ENCODE data around the gene NETO2. TPM values are rescaled to one million over a fixed set of nuclear protein-coding genes. Genes with fewer than 3 reads are reported as not detected.
A peak's percentile ranks its signal among the peaks of the same experiment; 100 is the strongest.

NETO2 gene
- total and polyA plus RNA-seq, 2 of the 13 experiments (the other 11 are each of a cell fraction or from before 2014, with no cell fraction given): 8.2 to 13.5 TPM

DNA sequence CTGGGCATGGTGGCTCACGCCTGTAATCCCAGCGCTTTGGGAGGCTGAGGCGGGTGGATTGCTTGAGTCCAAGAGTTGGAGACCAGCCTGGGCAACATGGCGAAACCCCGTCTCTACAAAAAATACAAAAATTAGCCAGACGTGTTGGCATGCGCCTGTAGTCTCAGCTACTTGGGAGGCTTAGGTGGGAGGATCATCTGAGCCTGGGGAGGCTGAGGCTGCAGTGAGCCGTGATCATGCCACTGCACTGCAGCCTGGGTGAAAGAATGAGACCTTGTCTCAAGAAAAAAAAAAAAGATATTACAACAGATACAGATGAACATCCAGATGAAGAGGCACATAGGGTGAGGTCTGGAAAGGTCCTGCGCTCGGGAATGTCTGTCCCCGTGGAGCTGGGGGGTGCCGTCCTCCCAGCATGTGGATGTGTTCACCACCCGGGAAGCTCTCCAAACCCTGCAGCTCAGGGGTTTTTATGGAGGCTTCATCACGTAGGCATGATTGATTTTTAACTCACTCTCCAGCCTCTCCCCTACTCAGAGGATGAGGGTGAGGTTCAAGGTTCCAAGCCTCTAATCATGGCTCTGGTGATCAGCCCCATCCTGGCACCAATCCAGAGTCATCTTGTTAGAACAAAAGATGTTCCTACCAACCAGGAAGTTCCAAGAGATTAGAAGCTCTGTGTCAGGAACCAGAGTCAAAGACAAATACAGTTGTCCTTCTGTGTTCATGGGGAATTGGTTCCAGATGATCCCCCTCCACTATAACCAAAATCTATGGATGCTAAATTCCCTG, 85.3 kb downstream of the NETO2 start (continued):
- TF ChIP-seq ZNF292 (CRISPR knock-in tag; IDR thresholded peaks at IDR 0.05; ENCODE audit: borderline replicate concordance, low read depth) (no peak; the same call in 1 of the 2 replicates), ZNF260 (CRISPR knock-in tag; IDR thresholded peaks at IDR 0.05; ENCODE audit: borderline replicate concordance, low read depth) (no peak), NR1H2 (CRISPR knock-in tag; IDR thresholded peaks at IDR 0.05; ENCODE audit: borderline replicate concordance, low read depth) (no peak), ZNF713 (CRISPR knock-in tag; IDR thresholded peaks at IDR 0.05) (no peak), TMF1 (CRISPR knock-in tag; IDR thresholded peaks at IDR 0.05; ENCODE audit: low read depth) (no peak), TBX3 (IDR thresholded peaks at IDR 0.05; ENCODE audit: borderline replicate concordance) (no peak), ELF1 (CRISPR knock-in tag; IDR thresholded peaks at IDR 0.05) (peak; percentile 93), RNF2 (conservative IDR thresholded peaks at IDR 0.05; ENCODE audit: low read depth) (no peak), ZNF891 (CRISPR knock-in tag; IDR thresholded peaks at IDR 0.05) (no peak), POLR2G (IDR thresholded peaks at IDR 0.05; ENCODE audit: low read depth, low read length) (no peak), HMG20A (CRISPR knock-in tag; IDR thresholded peaks at IDR 0.05; ENCODE audit: borderline replicate concordance) (peak; percentile 71; the same call in 1 of the 2 replicates), EHMT2 (IDR thresholded peaks at IDR 0.05; ENCODE audit: borderline replicate concordance, low read depth, low read length) (no peak), ZNF431 (CRISPR knock-in tag; IDR thresholded peaks at IDR 0.05; ENCODE audit: borderline replicate concordance, low read depth) (peak; percentile 40; the same call in 1 of the 2 replicates), ZNF761 (CRISPR knock-in tag; conservative IDR thresholded peaks at IDR 0.05) (peak; percentile 58), CEBPG (CRISPR knock-in tag; IDR thresholded peaks at IDR 0.05) (no peak)
- TF ChIP-seq, protein P1, sequence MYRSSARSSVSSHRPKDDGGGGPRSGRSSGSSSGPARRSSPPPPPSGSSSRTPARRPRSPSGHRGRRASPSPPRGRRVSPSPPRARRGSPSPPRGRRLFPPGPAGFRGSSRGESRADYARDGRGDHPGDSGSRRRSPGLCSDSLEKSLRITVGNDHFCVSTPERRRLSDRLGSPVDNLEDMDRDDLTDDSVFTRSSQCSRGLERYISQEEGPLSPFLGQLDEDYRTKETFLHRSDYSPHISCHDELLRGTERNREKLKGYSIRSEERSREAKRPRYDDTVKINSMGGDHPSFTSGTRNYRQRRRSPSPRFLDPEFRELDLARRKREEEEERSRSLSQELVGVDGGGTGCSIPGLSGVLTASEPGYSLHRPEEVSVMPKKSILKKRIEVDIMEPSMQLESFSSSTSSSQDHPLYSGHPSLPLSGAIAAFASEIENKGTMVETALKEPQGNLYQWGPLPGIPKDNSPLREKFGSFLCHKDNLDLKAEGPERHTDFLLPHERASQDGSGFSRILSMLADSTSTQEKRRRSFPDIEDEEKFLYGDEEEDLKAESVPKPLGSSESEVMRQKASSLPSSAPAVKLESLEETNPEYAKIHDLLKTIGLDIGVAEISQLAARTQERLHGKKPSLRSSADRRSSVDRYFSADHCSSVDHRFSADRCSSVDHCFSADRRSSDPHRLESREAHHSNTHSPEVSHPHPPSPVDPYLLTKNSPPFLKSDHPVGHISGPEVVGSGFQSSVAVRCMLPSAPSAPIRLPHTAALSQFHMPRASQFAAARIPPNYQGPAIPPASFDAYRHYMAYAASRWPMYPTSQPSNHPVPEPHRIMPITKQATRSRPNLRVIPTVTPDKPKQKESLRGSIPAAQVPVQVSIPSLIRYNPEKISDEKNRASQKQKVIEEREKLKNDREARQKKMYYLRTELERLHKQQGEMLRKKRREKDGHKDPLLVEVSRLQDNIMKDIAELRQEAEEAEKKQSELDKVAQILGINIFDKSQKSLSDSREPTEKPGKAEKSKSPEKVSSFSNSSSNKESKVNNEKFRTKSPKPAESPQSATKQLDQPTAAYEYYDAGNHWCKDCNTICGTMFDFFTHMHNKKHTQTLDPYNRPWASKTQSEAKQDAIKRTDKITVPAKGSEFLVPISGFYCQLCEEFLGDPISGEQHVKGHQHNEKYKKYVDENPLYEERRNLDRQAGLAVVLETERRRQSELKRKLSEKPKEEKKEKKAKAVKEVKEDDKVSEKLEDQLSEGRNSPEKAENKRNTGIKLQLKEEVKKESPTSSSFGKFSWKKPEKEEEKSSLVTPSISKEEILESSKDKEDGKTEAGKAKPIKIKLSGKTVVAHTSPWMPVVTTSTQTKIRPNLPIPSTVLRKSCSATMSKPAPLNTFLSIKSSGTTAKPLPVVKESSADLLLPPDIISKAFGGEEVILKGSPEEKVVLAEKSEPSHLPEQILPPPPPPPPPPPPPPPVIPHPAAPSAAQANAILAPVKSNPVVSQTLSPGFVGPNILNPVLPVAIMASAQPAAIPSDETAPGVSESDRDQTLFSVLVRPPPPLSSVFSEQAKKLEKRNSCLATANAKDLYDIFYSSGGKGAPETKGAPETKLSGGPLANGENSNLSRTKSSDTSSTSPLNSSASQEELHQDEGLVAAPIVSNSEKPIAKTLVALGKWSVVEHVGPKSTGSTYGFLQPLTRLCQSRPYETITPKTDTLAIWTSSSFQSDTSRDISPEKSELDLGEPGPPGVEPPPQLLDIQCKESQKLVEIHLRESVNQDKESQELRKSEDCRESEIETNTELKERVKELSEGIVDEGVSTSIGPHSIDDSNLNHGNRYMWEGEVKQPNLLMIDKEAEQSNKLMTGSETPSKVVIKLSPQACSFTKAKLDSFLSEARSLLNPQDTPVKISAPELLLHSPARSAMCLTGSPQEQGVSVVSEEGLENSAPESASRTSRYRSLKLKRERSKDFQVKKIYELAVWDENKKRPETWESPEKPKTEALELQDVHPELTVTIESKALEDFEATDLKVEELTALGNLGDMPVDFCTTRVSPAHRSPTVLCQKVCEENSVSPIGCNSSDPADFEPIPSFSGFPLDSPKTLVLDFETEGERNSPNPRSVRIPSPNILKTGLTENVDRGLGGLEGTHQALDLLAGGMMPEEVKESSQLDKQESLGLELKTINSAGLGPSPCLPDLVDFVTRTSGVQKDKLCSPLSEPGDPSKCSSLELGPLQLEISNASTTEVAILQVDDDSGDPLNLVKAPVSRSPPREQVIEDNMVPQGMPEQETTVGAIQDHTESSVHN (CRISPR knock-in tag; IDR thresholded peaks at IDR 0.05): no peak
- TF ChIP-seq, protein P2, sequence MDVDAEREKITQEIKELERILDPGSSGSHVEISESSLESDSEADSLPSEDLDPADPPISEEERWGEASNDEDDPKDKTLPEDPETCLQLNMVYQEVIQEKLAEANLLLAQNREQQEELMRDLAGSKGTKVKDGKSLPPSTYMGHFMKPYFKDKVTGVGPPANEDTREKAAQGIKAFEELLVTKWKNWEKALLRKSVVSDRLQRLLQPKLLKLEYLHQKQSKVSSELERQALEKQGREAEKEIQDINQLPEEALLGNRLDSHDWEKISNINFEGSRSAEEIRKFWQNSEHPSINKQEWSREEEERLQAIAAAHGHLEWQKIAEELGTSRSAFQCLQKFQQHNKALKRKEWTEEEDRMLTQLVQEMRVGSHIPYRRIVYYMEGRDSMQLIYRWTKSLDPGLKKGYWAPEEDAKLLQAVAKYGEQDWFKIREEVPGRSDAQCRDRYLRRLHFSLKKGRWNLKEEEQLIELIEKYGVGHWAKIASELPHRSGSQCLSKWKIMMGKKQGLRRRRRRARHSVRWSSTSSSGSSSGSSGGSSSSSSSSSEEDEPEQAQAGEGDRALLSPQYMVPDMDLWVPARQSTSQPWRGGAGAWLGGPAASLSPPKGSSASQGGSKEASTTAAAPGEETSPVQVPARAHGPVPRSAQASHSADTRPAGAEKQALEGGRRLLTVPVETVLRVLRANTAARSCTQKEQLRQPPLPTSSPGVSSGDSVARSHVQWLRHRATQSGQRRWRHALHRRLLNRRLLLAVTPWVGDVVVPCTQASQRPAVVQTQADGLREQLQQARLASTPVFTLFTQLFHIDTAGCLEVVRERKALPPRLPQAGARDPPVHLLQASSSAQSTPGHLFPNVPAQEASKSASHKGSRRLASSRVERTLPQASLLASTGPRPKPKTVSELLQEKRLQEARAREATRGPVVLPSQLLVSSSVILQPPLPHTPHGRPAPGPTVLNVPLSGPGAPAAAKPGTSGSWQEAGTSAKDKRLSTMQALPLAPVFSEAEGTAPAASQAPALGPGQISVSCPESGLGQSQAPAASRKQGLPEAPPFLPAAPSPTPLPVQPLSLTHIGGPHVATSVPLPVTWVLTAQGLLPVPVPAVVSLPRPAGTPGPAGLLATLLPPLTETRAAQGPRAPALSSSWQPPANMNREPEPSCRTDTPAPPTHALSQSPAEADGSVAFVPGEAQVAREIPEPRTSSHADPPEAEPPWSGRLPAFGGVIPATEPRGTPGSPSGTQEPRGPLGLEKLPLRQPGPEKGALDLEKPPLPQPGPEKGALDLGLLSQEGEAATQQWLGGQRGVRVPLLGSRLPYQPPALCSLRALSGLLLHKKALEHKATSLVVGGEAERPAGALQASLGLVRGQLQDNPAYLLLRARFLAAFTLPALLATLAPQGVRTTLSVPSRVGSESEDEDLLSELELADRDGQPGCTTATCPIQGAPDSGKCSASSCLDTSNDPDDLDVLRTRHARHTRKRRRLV (CRISPR knock-in tag; IDR thresholded peaks at IDR 0.05): no peak

Measured in HepG2 (cell line).